ENCODE measurements around the gene FLT1. TPM values are rescaled to one million over a fixed set of nuclear protein-coding genes. Genes with fewer than 3 reads are reported as not detected.

FLT1 gene, protein sequence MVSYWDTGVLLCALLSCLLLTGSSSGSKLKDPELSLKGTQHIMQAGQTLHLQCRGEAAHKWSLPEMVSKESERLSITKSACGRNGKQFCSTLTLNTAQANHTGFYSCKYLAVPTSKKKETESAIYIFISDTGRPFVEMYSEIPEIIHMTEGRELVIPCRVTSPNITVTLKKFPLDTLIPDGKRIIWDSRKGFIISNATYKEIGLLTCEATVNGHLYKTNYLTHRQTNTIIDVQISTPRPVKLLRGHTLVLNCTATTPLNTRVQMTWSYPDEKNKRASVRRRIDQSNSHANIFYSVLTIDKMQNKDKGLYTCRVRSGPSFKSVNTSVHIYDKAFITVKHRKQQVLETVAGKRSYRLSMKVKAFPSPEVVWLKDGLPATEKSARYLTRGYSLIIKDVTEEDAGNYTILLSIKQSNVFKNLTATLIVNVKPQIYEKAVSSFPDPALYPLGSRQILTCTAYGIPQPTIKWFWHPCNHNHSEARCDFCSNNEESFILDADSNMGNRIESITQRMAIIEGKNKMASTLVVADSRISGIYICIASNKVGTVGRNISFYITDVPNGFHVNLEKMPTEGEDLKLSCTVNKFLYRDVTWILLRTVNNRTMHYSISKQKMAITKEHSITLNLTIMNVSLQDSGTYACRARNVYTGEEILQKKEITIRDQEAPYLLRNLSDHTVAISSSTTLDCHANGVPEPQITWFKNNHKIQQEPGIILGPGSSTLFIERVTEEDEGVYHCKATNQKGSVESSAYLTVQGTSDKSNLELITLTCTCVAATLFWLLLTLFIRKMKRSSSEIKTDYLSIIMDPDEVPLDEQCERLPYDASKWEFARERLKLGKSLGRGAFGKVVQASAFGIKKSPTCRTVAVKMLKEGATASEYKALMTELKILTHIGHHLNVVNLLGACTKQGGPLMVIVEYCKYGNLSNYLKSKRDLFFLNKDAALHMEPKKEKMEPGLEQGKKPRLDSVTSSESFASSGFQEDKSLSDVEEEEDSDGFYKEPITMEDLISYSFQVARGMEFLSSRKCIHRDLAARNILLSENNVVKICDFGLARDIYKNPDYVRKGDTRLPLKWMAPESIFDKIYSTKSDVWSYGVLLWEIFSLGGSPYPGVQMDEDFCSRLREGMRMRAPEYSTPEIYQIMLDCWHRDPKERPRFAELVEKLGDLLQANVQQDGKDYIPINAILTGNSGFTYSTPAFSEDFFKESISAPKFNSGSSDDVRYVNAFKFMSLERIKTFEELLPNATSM (N-terminal part only)
- 0.02 to 0.05 TPM (median 0.02 TPM) in 3 of 5 replicates, not detected in the others for total RNA-seq (2022; extraction: Qiagen RNA extraction)

DNA sequence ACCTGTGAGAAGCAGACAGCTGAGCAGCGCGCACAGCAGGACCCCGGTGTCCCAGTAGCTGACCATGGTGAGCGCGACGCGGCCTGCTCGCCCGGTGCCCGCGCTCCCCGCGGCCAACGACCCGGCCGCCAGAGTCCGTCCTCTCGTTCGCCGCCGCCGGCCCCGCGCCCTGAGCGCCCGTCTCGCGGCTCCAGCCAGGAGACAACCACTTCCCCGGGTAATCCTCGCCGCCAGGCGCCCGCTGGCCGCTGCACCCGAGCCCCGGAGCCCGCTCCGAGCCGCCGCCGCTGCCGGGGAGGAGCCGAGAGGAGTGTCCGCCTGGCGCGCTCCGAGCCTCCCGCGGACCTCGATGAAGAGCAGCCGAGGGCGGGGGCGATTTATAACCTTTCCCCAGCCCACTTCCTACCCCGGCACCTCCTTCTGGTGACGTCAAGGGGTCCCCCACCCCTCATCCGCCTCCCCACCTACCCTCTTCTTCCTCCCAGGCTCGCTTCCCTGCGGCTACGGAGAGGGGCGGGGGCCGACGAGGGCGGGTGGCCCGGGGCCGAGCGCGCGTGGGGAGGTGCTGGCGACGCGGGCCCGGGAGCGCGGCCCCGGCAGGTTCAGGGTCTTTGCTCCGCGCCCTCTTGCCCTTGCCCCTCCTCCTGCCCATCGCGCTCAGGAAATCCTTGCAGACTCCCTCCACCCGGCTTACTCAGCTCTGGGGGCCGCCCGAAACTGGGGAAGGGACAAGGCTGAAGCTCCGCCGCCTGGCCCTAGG lies at the start of gene FLT1:
TSS of gene FLT1 (minus strand) at position 351 of the 760 bp plus-strand sequence. CDS start at position 66, 285 bp downstream.

Other genes with a start within 250 kb of the FLT1 start
- 110 to 124 TPM (median 112 TPM) in 5 replicates for gene POMP, start 164.0 kb upstream of the FLT1 start, total RNA-seq (2022; extraction: Qiagen RNA extraction)
- 1.5 to 2.1 TPM (median 1.6 TPM) in 5 replicates for gene SLC46A3, start 223.8 kb upstream of the FLT1 start, total RNA-seq (2022; extraction: Qiagen RNA extraction)

Measured in A549 treated with Hydrocortisone at 1 μM for 4 hours (cell line).